ENCODE measurements around the gene FOXP4. TPM values are rescaled to one million over a fixed set of nuclear protein-coding genes. Genes with fewer than 3 reads are reported as not detected.

Gene FOXP4
- total RNA-seq = 10 to 100 TPM in 1 of 2 donors, 1 to 10 TPM in 1; 8.6 to 10.5 TPM

GRCh38 chr6:41545703-41546474 lies at the start of gene FOXP4:
Gene FOXP4, plus strand, starts transcription at chr6:41546381. Its CDS starts 19,380 bp downstream, at chr6:41565761.
- Histone ChIP-seq H3K4me3 (peak within 1 kb of the TSS; percentile 56 to 94), H3K27ac (peak within 1 kb of the TSS; percentile 74 to 88 (median 84)), H3K36me3 (replicated peaks in 1 of 2; ENCODE audit: insufficient read depth in 1 of 2, low read depth in 2 of 2) (no peaks in the 10 kb centered on the region), H3K27me3 (no peaks in the 10 kb centered on the region), H3K4me1 (peaks cover 42% of the 10 kb centered on the region), H3K9me3 (no peaks in the 10 kb centered on the region)
- peak; percentile 89 for ATAC-seq
- TF ChIP-seq CTCF (IDR thresholded peaks at IDR 0.05) = no peak
- peak in 2 of 3 donors; percentile 7 to 26 for TF ChIP-seq POLR2A (IDR thresholded peaks at IDR 0.05)
- DNase-seq = peak; percentile 91 to 95 (median 92)
- WGBS, 2 donors = 1% methylated on average over 38 to 44 of the region's 61 CpGs
- intact Hi-C loops (cut with DNase I) = no loop called here

- Histone ChIP-seq H3K27ac (no peak overlapping the region), H3K27me3 (no peaks in the 10 kb centered on the region), H3K4me3 (no peak overlapping the region), H3K4me1 (no peaks in the 10 kb centered on the region), H3K9me3 (no peaks in the 10 kb centered on the region), H3K36me3 (replicated peaks in 1 of 2; ENCODE audit: insufficient read depth in 1 of 2, low read depth in 2 of 2) (no peaks in the 10 kb centered on the region)
- intact Hi-C loops (cut with DNase I) = no loop called here
- TF ChIP-seq CTCF (IDR thresholded peaks at IDR 0.05) = no peak
- TF ChIP-seq POLR2A (IDR thresholded peaks at IDR 0.05) = no peak
- no peak for ATAC-seq
- DNase-seq = no peak
- WGBS, 2 donors = 83 to 92% methylated on average over 3 of the region's 3 CpGs
Measured at GRCh38 chr6:41497573-41497972, 48.6 kb upstream of the FOXP4 start.

GRCh38 chr6:41497994-41498393 lies 48.2 kb upstream of the FOXP4 start:
- H3K4me3 ChIP-seq = no peak overlapping the region
- no peaks in the 10 kb centered on the region for H3K9me3 ChIP-seq
- ATAC-seq (no peak), DNase-seq (no peak)
- H3K36me3 ChIP-seq (replicated peaks in 1 of 2; ENCODE audit: insufficient read depth in 1 of 2, low read depth in 2 of 2) = no peaks in the 10 kb centered on the region
- H3K27ac ChIP-seq = no peak overlapping the region
- TF ChIP-seq CTCF (IDR thresholded peaks at IDR 0.05) (no peak), POLR2A (IDR thresholded peaks at IDR 0.05) (no peak)
- WGBS, 2 donors = 89 to 95% methylated on average over 2 of the region's 2 CpGs
- intact Hi-C loops (cut with DNase I) = no loop called here
- H3K27me3 ChIP-seq = no peaks in the 10 kb centered on the region
- H3K4me1 ChIP-seq = no peaks in the 10 kb centered on the region

- Histone ChIP-seq H3K4me3 (no peak overlapping the region), H3K36me3 (replicated peaks in 1 of 2; ENCODE audit: insufficient read depth in 1 of 2, low read depth in 2 of 2) (no peaks in the 10 kb centered on the region), H3K4me1 (peaks cover 2% of the 10 kb centered on the region), H3K27me3 (no peaks in the 10 kb centered on the region), H3K27ac (no peak overlapping the region), H3K9me3 (no peaks in the 10 kb centered on the region)
- intact Hi-C loops (cut with DNase I) = no loop called here
- ATAC-seq (no peak), DNase-seq (no peak)
- no peak for TF ChIP-seq CTCF (IDR thresholded peaks at IDR 0.05)
- no peak for TF ChIP-seq POLR2A (IDR thresholded peaks at IDR 0.05)
- WGBS, 2 donors = 75 to 84% methylated on average over 6 of the region's 6 CpGs
Measured at GRCh38 chr6:41498968-41499599, 47.1 kb upstream of the FOXP4 start.

Data from body of pancreas (tissue), 4 donors.